Choroid plexus epithelial cell (primary cell): ENCODE results near the gene PAAF1.

Experiments
- DNase-seq: peaks from one replicate; pipeline ENCODE4 v3.0.0-alpha.2; 2010; ENCODE audit warnings: low read depth
- H3K4me3 ChIP-seq: 2 replicates; pipeline ENCODE4 v1.5.1; 2011; ENCODE audit warnings: low read depth, mild to moderate bottlenecking, control low read depth, low read length, moderate library complexity
- TF ChIP-seq, protein P1 (sequence below): conservative IDR thresholded peaks from 2 replicates; pipeline ENCODE4 v1.5.1; 2011; ENCODE audit warnings: low read depth, mild to moderate bottlenecking, control low read depth, inconsistent platforms, low read length, moderate library complexity

The PAAF1 gene

GRCh38 chr11:73883856-73884255, 7.1 kb downstream of the PAAF1 start:
- TF ChIP-seq, protein P1, sequence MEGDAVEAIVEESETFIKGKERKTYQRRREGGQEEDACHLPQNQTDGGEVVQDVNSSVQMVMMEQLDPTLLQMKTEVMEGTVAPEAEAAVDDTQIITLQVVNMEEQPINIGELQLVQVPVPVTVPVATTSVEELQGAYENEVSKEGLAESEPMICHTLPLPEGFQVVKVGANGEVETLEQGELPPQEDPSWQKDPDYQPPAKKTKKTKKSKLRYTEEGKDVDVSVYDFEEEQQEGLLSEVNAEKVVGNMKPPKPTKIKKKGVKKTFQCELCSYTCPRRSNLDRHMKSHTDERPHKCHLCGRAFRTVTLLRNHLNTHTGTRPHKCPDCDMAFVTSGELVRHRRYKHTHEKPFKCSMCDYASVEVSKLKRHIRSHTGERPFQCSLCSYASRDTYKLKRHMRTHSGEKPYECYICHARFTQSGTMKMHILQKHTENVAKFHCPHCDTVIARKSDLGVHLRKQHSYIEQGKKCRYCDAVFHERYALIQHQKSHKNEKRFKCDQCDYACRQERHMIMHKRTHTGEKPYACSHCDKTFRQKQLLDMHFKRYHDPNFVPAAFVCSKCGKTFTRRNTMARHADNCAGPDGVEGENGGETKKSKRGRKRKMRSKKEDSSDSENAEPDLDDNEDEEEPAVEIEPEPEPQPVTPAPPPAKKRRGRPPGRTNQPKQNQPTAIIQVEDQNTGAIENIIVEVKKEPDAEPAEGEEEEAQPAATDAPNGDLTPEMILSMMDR: no peak
- no peak overlapping the region for H3K4me3 ChIP-seq
- DNase-seq: no peak

DNA sequence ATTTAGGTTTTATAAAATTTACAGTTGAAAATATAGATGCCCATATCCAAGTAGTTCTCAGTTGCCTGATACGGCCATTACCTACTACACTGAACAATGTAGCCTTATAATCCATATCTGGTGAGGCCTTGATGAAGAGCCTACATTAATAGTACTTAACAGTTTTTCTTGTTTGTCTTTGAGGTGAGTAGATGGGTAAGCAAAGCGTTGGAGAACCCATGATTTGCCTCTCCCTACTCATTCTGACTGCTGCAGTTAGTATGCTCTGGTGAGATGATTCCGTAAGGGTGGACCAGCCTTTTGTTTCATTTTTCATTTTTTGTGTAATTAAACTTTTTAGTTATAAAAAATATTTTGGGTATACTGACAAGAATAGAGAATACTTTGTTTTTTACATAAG, 11.4 kb downstream of the PAAF1 start:
- no peak overlapping the region for H3K4me3 ChIP-seq
- no peak for DNase-seq
- TF ChIP-seq, protein P1: no peak

GRCh38 chr11:73889019-73889418, 12.2 kb downstream of the PAAF1 start:
- TF ChIP-seq, protein P1: no peak
- DNase-seq: no peak
- H3K4me3 ChIP-seq: no peak overlapping the region

DNA sequence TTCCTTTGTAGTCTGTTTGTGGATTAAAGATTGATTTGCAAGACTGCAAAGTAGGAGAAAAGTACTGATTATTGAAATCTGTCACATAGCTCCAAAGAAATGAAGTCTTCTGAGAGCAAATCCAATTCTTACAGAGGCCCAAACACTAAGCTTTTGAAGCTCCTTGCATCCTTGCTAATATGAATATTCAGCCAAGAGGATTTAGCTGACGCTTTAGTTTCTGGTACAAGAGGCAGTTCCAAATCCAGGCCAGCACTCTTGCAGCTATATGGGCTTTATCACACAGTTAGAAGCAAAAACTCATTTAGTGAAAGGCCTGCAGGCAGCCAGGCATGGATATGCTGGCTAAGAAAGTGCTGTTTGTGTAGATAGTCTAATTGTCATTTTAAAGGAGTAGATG, 12.7 kb downstream of the PAAF1 start:
- TF ChIP-seq, protein P1: no peak
- DNase-seq: no peak
- H3K4me3 ChIP-seq: no peak overlapping the region

- TF ChIP-seq, protein P1: no peak
- DNase-seq: no peak
- no peak overlapping the region for H3K4me3 ChIP-seq
Observed at GRCh38 chr11:73893041-73893440, 16.2 kb downstream of the PAAF1 start.

- no peak for DNase-seq
- H3K4me3 ChIP-seq: no peak overlapping the region
- TF ChIP-seq, protein P1: no peak
Observed at GRCh38 chr11:73894725-73895335, 18.0 kb downstream of the PAAF1 start.

DNA sequence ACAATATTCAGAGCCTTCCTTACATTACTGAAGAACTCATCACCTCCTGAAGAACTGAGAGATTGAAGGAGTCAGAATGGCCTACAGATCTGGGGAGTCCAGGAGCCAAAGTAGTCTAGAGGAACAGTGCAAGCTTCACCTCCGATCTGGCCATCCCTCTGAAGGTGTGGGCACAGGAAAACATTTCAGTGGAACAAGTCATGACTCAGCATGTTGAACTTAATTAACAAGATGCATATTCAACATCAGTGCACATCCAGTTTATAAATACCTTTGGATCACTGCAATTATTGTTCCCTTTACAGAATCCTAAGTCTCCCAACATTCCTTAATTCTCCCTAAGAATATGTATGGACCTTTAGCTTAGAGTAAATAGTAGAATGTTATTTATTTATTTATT, 25.5 kb downstream of the PAAF1 start:
- no peak overlapping the region for H3K4me3 ChIP-seq
- TF ChIP-seq, protein P1: no peak
- no peak for DNase-seq
